ENCODE data around the gene A3GALT2.
A peak's percentile ranks its signal among the peaks of the same experiment; 100 is the strongest.

A3GALT2 gene

GRCh38 chr1:33320619-33321165, at the start of gene A3GALT2:
Gene A3GALT2 (minus strand): TSS chr1:33321098. CDS start chr1:33321098, 0 bp downstream.
- no peak for DNase-seq (ENCODE audit: low read depth)

GRCh38 chr1:33370301-33370700, 49.4 kb upstream of the A3GALT2 start:
- DNase-seq (ENCODE audit: low read depth) = no peak

DNA sequence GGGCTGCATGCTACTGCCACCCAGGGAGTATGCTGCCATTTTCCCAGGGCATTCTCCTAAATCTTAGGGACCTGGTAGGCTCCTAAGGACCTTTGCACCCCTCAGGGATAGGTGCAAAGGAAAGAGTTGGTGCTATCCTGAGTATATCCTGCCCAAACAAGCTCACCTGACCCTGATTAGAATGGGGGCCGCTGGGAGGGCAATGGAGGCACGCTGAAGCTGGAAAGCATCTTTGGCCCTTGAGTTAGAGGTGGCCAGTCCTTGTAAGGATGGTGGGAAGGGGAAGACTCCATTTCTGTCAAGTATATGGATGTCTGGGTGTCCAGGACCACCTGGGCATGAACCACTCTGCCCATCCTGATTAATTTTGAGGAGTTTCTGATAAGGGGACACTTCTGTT, 48.9 kb upstream of the A3GALT2 start:
- no peak for DNase-seq (ENCODE audit: low read depth)

DNA sequence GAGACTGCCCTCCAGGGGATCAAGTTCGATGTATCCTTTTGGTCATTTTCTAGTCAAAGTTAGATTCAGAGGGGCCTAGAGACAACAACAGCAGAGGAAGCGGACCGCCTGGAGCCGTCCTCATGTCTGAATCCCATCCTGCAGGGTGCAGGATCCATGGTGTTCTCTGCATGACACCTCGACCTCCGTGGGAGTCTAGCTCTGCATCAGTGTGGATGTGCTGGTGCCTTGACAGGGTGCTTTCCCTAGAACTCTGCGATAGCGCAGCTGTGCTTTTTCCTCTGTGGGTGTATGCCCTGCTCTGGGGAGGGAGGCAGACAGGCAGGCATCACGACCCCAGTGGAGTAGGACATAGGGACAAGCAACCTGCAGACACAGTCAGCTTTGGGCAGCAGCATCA, 48.2 kb upstream of the A3GALT2 start:
- DNase-seq (ENCODE audit: low read depth) = no peak

GRCh38 chr1:33368431-33368830, 47.5 kb upstream of the A3GALT2 start:
- no peak for DNase-seq (ENCODE audit: low read depth)

DNA sequence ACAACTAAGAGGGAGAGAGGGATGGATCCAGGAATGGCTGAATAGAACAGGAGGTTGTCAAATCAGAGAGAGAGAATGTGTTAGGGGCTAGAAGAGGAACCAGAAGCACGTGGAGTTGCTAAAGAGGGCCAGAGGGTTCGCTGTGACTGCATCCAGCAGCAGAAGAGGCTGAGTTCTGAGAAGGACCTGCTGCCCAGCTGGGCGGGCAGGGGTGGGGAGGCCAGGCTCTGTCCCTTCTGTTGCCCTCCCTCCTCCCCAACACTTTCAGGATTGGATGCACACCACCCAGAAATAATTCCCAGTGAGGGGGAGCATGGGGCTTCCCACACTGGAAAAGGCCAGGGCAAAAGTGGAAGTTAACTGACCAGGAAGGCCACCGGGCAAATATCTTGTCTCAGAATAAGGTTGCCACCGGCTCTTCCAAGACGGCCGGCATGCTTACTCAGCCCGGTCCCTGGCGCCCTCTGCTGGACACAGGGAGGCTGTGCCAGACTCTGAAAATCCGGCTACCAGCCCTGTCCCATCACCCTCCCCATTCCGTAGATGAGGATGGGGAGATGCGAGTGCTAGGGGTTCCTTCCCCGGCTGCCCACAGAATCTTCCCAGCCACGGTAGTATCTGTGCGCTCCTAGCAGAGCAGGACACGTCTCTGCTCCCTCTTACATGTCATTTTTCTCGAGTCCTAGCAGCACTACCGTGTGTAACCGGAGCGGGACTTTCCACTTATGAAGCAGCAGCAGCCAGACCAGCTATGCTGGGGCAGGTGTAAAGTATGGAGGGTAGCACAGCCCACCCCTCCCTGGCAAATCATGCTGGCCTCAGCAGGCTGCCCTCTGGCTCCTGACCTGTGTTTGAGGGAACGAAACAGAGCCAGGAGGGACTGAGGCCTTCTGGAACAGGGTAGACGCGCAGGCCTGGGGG, 46.8 kb upstream of the A3GALT2 start:
- DNase-seq (ENCODE audit: low read depth) = peak; percentile 78

GRCh38 chr1:33366762-33367484, 46.0 kb upstream of the A3GALT2 start:
- DNase-seq (ENCODE audit: low read depth) = no peak

- DNase-seq (ENCODE audit: low read depth) = no peak
Observed at GRCh38 chr1:33365560-33365997, 44.7 kb upstream of the A3GALT2 start.

- no peak for DNase-seq (ENCODE audit: low read depth)
Observed at GRCh38 chr1:33364565-33364918, 43.6 kb upstream of the A3GALT2 start.

DNA sequence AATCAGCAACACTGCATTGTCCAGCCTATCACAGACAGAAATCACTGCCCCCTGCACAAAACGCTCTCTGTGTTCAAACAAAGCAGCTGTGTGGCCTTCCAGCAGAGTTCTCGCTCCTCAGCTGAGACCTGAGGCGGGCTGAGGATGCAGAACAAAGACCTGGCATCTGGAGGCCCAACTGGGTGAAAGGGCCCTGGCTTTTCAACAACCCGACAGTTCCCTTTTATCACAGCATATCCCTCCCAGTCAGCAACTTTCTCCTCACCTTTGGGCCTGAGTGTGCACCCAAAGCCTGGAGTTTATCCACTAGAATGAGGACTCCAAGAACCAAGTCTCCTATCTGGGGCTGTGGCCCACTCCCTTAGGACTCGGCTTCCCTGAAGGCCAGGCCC, 42.6 kb upstream of the A3GALT2 start:
- no peak for DNase-seq (ENCODE audit: low read depth)

- DNase-seq (ENCODE audit: low read depth) = no peak
Observed at GRCh38 chr1:33363021-33363420, 42.1 kb upstream of the A3GALT2 start.

DNA sequence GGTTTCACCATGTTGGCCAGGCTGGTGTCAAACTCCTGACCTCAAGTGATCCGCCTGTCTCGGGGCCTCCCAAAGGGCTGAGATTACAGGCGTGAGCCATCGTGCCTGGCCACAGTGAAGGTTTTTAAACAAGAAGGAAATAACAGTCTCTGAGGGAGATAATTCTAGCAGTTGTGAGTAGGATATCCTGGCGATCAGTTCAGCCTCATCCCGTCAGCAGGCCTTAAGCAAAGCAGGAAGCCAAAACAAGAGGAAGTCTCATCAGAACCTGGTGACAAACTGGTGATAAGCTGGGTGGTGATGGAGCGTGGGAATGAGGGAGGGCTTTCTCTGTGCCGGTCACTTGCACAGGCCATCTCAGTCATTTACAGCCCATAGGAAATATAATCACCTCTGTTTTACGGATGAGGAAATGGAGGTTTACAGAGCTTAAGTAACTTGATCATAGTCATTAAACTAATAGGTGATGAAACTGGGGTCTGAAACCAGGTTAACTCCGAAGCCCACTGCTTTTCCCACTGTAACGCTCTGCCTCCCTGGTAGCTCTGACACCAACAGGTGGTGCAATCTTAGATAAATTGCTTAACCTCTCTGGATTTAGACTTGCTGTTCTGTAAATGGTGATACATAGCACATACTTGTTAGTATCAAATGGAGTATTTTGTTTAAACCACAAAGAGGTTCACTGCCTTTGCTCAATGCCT, 40.8 kb upstream of the A3GALT2 start:
- no peak for DNase-seq (ENCODE audit: low read depth)

DNA sequence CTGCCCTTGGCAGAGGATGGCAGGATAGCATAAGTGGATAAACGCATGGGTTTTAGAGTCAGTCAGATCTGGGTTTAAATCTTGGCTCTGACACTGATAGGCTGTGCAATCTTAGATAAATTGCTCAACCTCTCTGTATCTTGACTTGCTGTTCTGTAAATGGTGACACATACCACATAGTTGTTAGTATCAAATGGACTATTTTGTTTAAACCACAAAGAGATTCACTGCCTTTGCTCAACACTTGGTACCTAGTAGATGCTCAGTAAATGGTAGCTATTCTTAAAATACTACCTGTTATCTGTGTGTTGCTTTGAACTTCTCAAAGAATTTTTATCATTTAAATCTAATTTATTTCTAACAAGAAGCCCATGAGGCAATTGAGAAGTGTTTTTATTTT, 39.5 kb upstream of the A3GALT2 start:
- no peak for DNase-seq (ENCODE audit: low read depth)

DNA sequence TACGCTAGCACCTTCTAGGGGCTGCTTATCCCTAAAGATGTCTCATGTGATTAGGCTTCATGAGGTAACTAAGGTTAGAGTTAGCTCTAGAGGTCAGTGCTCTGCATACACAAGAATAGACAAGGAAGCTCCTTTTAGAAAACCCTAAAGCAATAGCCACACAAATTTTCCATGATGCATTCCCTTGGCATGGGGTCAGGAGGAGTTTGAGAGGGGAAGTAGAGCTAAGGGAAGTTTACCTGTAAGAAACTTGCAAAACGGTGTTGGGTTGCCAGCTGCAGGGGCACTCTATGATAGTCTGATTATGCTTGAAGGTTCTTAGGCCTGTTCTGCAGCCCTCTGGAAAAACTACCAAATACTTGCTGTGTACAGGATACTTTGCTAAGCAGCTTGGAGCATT, 39.0 kb upstream of the A3GALT2 start:
- DNase-seq (ENCODE audit: low read depth) = no peak

- DNase-seq (ENCODE audit: low read depth) = no peak
Observed at GRCh38 chr1:33358795-33359503, 38.1 kb upstream of the A3GALT2 start.

GRCh38 chr1:33358114-33358794, 37.4 kb upstream of the A3GALT2 start:
- DNase-seq (ENCODE audit: low read depth) = no peak

GRCh38 chr1:33357099-33357498, 36.2 kb upstream of the A3GALT2 start:
- DNase-seq (ENCODE audit: low read depth) = no peak

GRCh38 chr1:33354707-33355316, 33.9 kb upstream of the A3GALT2 start:
- no peak for DNase-seq (ENCODE audit: low read depth)

DNA sequence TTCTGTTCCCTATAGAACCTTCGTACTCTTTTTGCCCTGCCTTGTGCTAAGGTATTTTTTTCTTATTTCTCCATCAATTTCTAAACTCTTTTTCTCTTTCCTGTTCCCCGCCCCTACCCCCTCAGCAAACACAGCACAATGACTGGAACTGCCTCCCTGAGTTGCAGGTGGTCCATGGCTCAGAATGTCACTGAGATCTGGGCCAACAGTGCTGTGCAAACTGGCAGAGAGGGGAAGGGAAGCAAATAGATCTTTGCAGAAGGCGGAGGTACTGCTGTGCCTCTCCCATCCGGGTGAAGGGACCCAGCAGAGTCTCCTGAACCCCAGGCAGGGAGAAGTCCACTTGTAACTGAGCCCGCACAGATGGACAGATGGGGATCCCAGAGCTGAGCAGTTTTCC, 32.6 kb upstream of the A3GALT2 start:
- no peak for DNase-seq (ENCODE audit: low read depth)

GRCh38 chr1:33351281-33351660, 30.4 kb upstream of the A3GALT2 start:
- DNase-seq (ENCODE audit: low read depth) = no peak

Measured in activated T-cell treated with anti-CD3 and anti-CD28 coated beads for 48 hours (primary cell).